H1 (cell line): ENCODE data around the gene LPCAT3. TPM values are rescaled to one million over a fixed set of nuclear protein-coding genes. Genes with fewer than 3 reads are reported as not detected.

ENCODE experiments used
- CTCF ChIA-PET: fragments of 300-600 bp; sonication (Branson Sonifier 250); formaldehyde crosslinking; loops from one replicate; lab custom pipeline; 2021; ENCODE audit not compliant: partially characterized antibody; lab: Charles Lee
- POLR2A ChIA-PET: fragments of 300-600 bp; sonication (Branson Sonifier 250); formaldehyde crosslinking; loops from one replicate; lab custom pipeline; 2021; ENCODE audit warnings: inconsistent platforms; ENCODE audit not compliant: partially characterized antibody; lab: Charles Lee
- DNase-seq, 2 experiments: peaks; one replicate each; pipeline versions ENCODE4 v3.0.0 to v3.0.0-alpha.2; 2010 to 2022; ENCODE audit warnings: low spot score in 2 of 2, low read depth in 1 of 2, mixed read lengths in 1 of 2
- FAIRE-seq: peaks from 2 replicates; lab custom pipeline; 2011; peaks lifted over from hg19 to GRCh38; lab: Jason Lieb, UNC
- H2AFZ ChIP-seq: 2 replicates; pipeline ENCODE4 v1.8.1; 2012; ENCODE audit warnings: low read length, inconsistent platforms
- H2AK5ac ChIP-seq: 2 replicates; pipeline ENCODE4 v1.6.1; 2013; ENCODE audit warnings: low read depth, low read length
- H2BK120ac ChIP-seq: replicated peaks from 2 replicates; pipeline ENCODE3; 2013; ENCODE audit warnings: low read depth, low read length, inconsistent platforms
- H2BK12ac ChIP-seq: 2 replicates; pipeline ENCODE4 v1.6.1; 2013; ENCODE audit warnings: low read depth, low read length
- H2BK15ac ChIP-seq: 2 replicates; pipeline ENCODE4 v1.6.1; 2013; ENCODE audit warnings: low read length
- H2BK20ac ChIP-seq: 2 replicates; pipeline ENCODE4 v1.6.1; 2013; ENCODE audit warnings: low read length
- H2BK5ac ChIP-seq: 2 replicates; pipeline ENCODE4 v1.6.1; 2013; ENCODE audit warnings: low read depth, low read length
- H3K14ac ChIP-seq: 2 replicates; pipeline ENCODE4 v1.6.1; 2013; ENCODE audit warnings: inconsistent platforms; ENCODE audit not compliant: insufficient read length
- H3K18ac ChIP-seq: 2 replicates; pipeline ENCODE4 v1.6.1; 2013; ENCODE audit warnings: low read length; ENCODE audit errors: extremely low read depth
- H3K23ac ChIP-seq: 2 replicates; pipeline ENCODE4 v1.6.1; 2013; ENCODE audit warnings: inconsistent platforms; ENCODE audit not compliant: insufficient read length
- H3K23me2 ChIP-seq: 2 replicates; pipeline ENCODE4 v1.6.1; 2013; ENCODE audit warnings: low read depth, low read length
- H3K27ac ChIP-seq: 2 replicates; pipeline ENCODE4 v1.6.1; 2011; ENCODE audit warnings: low read depth, low read length, inconsistent platforms
- H3K27me3 ChIP-seq, 4 experiments: replicated peaks in 1 of 4; 1 replicate in 1 of 4; 2 replicates in 3 of 4; pipeline versions ENCODE4 v1.6.1 to v1.8.1; 2011 to 2013; ENCODE audit warnings: low read length in 3 of 4, mild to moderate bottlenecking in 3 of 4, inconsistent platforms in 2 of 4, mixed read lengths in 2 of 4, moderate library complexity in 1 of 4; ENCODE audit not compliant: control insufficient read depth in 3 of 4, insufficient read depth in 3 of 4; ENCODE audit errors: extremely low read depth in 1 of 4
- H3K36me3 ChIP-seq, 4 experiments: 2 replicates each; pipeline versions ENCODE4 v1.6.1 to v1.8.1; 2011 to 2013; ENCODE audit warnings: mild to moderate bottlenecking in 4 of 4, low read length in 3 of 4, moderate library complexity in 2 of 4, control low read depth in 1 of 4, inconsistent platforms in 1 of 4; ENCODE audit not compliant: insufficient read depth in 4 of 4, control insufficient read depth in 2 of 4
- H3K4ac ChIP-seq: replicated peaks from 2 replicates; pipeline ENCODE3; 2013; ENCODE audit warnings: low read length, low read depth, mixed read lengths, inconsistent platforms; ENCODE audit not compliant: insufficient read length
- H3K4me1 ChIP-seq, 4 experiments: replicated peaks in 1 of 4; 1 replicate in 1 of 4; 2 replicates in 3 of 4; pipeline versions ENCODE4 v1.6.1 to v1.8.1; 2011 to 2013; ENCODE audit warnings: low read length in 3 of 4, inconsistent platforms in 2 of 4, mixed read lengths in 1 of 4; ENCODE audit not compliant: insufficient read depth in 4 of 4, control insufficient read depth in 3 of 4
- H3K4me2 ChIP-seq, 2 experiments: 2 replicates each; pipeline versions ENCODE4 v1.6.1 to v1.8.1; 2011 to 2013; ENCODE audit warnings: low read depth in 2 of 2, low read length in 2 of 2, control low read depth in 1 of 2, inconsistent platforms in 1 of 2, mild to moderate bottlenecking in 1 of 2; ENCODE audit not compliant: insufficient read depth in 1 of 2
- H3K4me3 ChIP-seq, 4 experiments: fragments of 200-600, 300-600 bp in 1 of 4; sonication (generic), shearing (Covaris generic), sonication (Bioruptor Twin) in 1 of 4; 2 replicates each; pipeline versions ENCODE4 v1.5.1 to v1.8.1; 2011 to 2016; ENCODE audit warnings: low read length in 4 of 4, low read depth in 3 of 4, control low read depth in 2 of 4, inconsistent platforms in 2 of 4, mild to moderate bottlenecking in 2 of 4, mixed read lengths in 1 of 4, moderate library complexity in 1 of 4; ENCODE audit not compliant: insufficient read depth in 2 of 4; ENCODE audit errors: extremely low read depth in 1 of 4
- H3K56ac ChIP-seq: replicated peaks from 2 replicates; pipeline ENCODE3; 2013; ENCODE audit warnings: low read depth, mild to moderate bottlenecking, mixed read lengths, low read length, inconsistent platforms; ENCODE audit not compliant: insufficient read length
- H3K79me1 ChIP-seq: 2 replicates; pipeline ENCODE4 v1.6.1; 2013; ENCODE audit warnings: low read depth, low read length, control low read depth
- H3K79me2 ChIP-seq, 2 experiments: 2 replicates each; pipeline versions ENCODE4 v1.6.1 to v1.8.1; 2012 to 2013; ENCODE audit warnings: low read length in 2 of 2, mild to moderate bottlenecking in 2 of 2, inconsistent platforms in 1 of 2; ENCODE audit not compliant: insufficient read depth in 2 of 2, control insufficient read depth in 1 of 2
- H3K9ac ChIP-seq, 4 experiments: replicated peaks in 1 of 4; 1 replicate in 1 of 4; 2 replicates in 3 of 4; pipeline versions ENCODE4 v1.6.1 to v1.8.1; 2011 to 2013; ENCODE audit warnings: low read depth in 3 of 4, low read length in 3 of 4, control low read depth in 2 of 4, mild to moderate bottlenecking in 2 of 4, moderate library complexity in 2 of 4, inconsistent platforms in 1 of 4; ENCODE audit errors: extremely low read depth in 1 of 4
- H3K9me3 ChIP-seq, 2 experiments: 2 replicates each; pipeline versions ENCODE4 v1.6.1 to v1.8.1; 2012 to 2013; ENCODE audit warnings: mild to moderate bottlenecking in 2 of 2, moderate library complexity in 2 of 2, control low read depth in 1 of 2, inconsistent platforms in 1 of 2, low read depth in 1 of 2, low read length in 1 of 2, mixed read lengths in 1 of 2; ENCODE audit not compliant: insufficient read depth in 2 of 2
- H4K20me1 ChIP-seq, 2 experiments: replicated peaks in 1 of 2; 2 replicates each; pipeline versions ENCODE3 to v1.8.1; 2011 to 2013; ENCODE audit warnings: inconsistent platforms in 2 of 2, low read length in 2 of 2, mild to moderate bottlenecking in 1 of 2; ENCODE audit not compliant: insufficient read depth in 2 of 2, control insufficient read depth in 1 of 2
- H4K5ac ChIP-seq: 2 replicates; pipeline ENCODE4 v1.6.1; 2013; ENCODE audit warnings: low read length, low read depth, mixed read lengths, inconsistent platforms; ENCODE audit not compliant: insufficient read length
- H4K8ac ChIP-seq: 2 replicates; pipeline ENCODE4 v1.8.0; 2013; ENCODE audit warnings: mild to moderate bottlenecking, moderate library complexity, low read length, inconsistent platforms; ENCODE audit not compliant: insufficient read depth; ENCODE audit errors: extremely low read depth
- H4K91ac ChIP-seq: replicated peaks from 2 replicates; pipeline ENCODE3; 2013; ENCODE audit warnings: low read length, mixed read lengths, inconsistent platforms; ENCODE audit not compliant: insufficient read length
- RFX5 ChIP-seq: IDR thresholded peaks from 2 replicates; pipeline ENCODE4 v1.6.1; 2011; ENCODE audit warnings: low read depth, low read length, improper control_type of control experiment, borderline replicate concordance
- SP2 ChIP-seq: IDR thresholded peaks from 2 replicates; pipeline ENCODE4 v1.6.1; 2012; ENCODE audit warnings: mild to moderate bottlenecking, low read length, inconsistent platforms
- TAF1 ChIP-seq: IDR thresholded peaks from 2 replicates; pipeline ENCODE4 v1.6.1; 2011; ENCODE audit warnings: mild to moderate bottlenecking, low read depth, low read length
- WGBS, 2 experiments: shearing (Covaris generic) in 1 of 2; methylation state at CpG; one replicate each; pipeline versions ENCODE4 v1.1.6 to v1.1.7; 2013 to 2015; ENCODE audit warnings: low lambda C conversion rate in 2 of 2, mixed read lengths in 2 of 2, inconsistent platforms in 1 of 2, low coverage in 1 of 2, missing lambda C conversion rate in 1 of 2; ENCODE audit not compliant: insufficient replicate concordance in 2 of 2, insufficient coverage in 1 of 2, insufficient read length in 1 of 2; ENCODE audit errors: extremely low coverage in 1 of 2, missing lambda C conversion rate in 1 of 2; 5-methylcytosine and 5-hydroxymethylcytosine counted together
- polyA plus RNA-seq, 7 experiments: library from polyadenylated mRNA; depleted of rRNA in 3 of 7; stranded (reverse) in 5 of 7; unstranded in 2 of 7; fragments of >200 nt in 5 of 7; fragments of 200-250 nt in 2 of 7; gene quantifications; 1 replicate in 5 of 7; 2 replicates in 1 of 7; 4 replicates in 1 of 7; pipeline versions ENCODE4 v1.2.1 to v1.2.3, GENCODE V29; 2011 to 2013; ENCODE audit warnings: missing spikeins in 2 of 7, mixed read lengths in 2 of 7
- total RNA-seq: library from RNA; stranded (reverse); fragmentation: NEBNext Ultra II Directional; extraction: Animal tissue kit (Norgen Biotek cat#: 25700); gene quantifications from 2 replicates; pipeline ENCODE4 v1.2.1, GENCODE V29; 2021

Gene LPCAT3
- total and polyA plus RNA-seq, 2 of the 8 experiments (the other 6 are each of a cell fraction or from before 2014, with no cell fraction given) = 55.8 to 70.4 TPM

DNA sequence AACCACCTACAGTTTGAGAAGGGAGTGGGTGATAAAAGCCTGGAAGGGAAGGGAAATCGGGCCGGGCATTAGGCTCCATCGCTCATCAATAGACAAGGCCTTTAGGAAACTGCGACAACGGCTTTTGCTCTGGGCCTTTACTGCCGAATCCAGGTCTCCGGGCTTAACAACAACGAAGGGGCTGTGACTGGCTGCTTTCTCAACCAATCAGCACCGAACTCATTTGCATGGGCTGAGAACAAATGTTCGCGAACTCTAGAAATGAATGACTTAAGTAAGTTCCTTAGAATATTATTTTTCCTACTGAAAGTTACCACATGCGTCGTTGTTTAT lies 74.9 kb downstream of the LPCAT3 start:
- DNase-seq = peak in 1 of 2 experiments; percentile 72
- CTCF ChIA-PET = interaction anchor here (1.0 to 20.2 kb wide), 8 partner anchors 18 to 247 kb away, joined by 3 to 277 read pairs (median 21); partner anchors contain the start of genes ATN1, C1RL, SPSB2 and TPI1
- H3K79me1 ChIP-seq = no peaks in the 10 kb centered on the region; the same call in 1 of the 2 replicates
- H4K5ac ChIP-seq = peak overlapping the region; percentile 93
- no peaks in the 10 kb centered on the region; a peak in 1 of 4 replicates for H3K79me2 ChIP-seq
- peak; percentile 82 for FAIRE-seq
- H2BK120ac ChIP-seq = no peak overlapping the region
- H2BK20ac ChIP-seq = no peak overlapping the region
- TF ChIP-seq TAF1 (peak; percentile 56; the same call in 1 of the 2 replicates), RFX5 (peak; percentile 68; the same call in 1 of the 2 replicates), SP2 (no peak)
- TF ChIP-seq, all 59 proteins: peak for 2
- Histone ChIP-seq H4K91ac (peak overlapping the region; percentile 26), H3K4ac (no peak overlapping the region), H3K23ac (no peak overlapping the region), H3K4me1 (peaks cover 6 to 22% (median 19%) of the 10 kb centered on the region in 4 experiments), H2AFZ (no peak overlapping the region), H3K14ac (no peak overlapping the region), H3K9me3 (no peaks in the 10 kb centered on the region), H4K8ac (peak overlapping the region; percentile 39), H3K4me2 (peak overlapping the region; percentile 56 to 92), H2BK12ac (peak overlapping the region; percentile 80; the same call in 1 of the 2 replicates), H3K36me3 (peaks cover 6 to 16% (median 9%) of the 10 kb centered on the region in 4 experiments; a peak in 7 of 8 replicates), H3K27ac (peak overlapping the region; percentile 90), H3K27me3 (no peaks in the 10 kb centered on the region), H3K18ac (peak overlapping the region; percentile 29; the same call in 1 of the 2 replicates), H3K4me3 (peak overlapping the region in 3 of 4 experiments; percentile 57 to 91 (median 80); a peak in 6 of 8 replicates), H3K9ac (peak overlapping the region in 3 of 4 experiments; percentile 74 to 91 (median 80); a peak in 6 of 7 replicates), H3K23me2 (peaks cover 11% of the 10 kb centered on the region), H3K56ac (no peak overlapping the region), H2AK5ac (no peak overlapping the region), H2BK5ac (peak overlapping the region; percentile 99), H4K20me1 (peaks cover 2 to 5% of the 10 kb centered on the region in 2 experiments), H2BK15ac (no peak overlapping the region)
- POLR2A ChIA-PET = interaction anchor here (0.6 to 44.0 kb wide), 54 partner anchors 9 to 697 kb away, joined by 3 to 1596 read pairs (median 5); partner anchors contain the start of genes ATN1, C1R, C1RL and CDCA3
- WGBS, 2 experiments = 8% methylated on average over 13 of the region's 13 CpGs; no CpG with 5 or more reads in 1 of the 2 experiments
